GM18909 (cell line): Measurements from ENCODE around the gene HUS1B.
"Not testable (repeated sequence)": the region's sequence is repeated elsewhere in the genome, so short reads cannot be mapped to it uniquely, and the experiment has no call there.

Experiments
- ATAC-seq: cut with Tn5 transposase; IDR thresholded peaks from one replicate; pipeline ENCODE4 v1.9.1; 2021; ENCODE audit warnings: mild to moderate bottlenecking; ENCODE audit not compliant: unreplicated experiment, poor library complexity

The HUS1B gene

DNA sequence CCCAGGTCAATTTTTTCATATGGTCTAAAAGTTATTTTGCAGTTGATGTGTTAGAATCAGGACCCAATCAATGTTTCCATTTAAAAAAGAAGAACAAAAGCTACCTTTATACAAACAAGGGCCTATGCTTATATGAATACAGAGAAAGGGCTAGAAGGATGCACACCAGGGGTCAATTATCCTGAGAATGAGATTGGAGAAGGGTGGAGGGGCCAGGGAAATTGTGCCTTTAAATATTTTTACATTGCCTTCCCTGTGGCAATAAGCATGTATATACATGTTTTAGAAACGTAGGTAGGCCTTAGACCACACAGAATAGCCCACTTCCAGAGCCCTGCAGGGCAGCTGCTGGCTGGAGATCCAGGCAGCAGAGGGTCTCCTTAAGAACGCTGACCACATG lies 23.4 kb upstream of the HUS1B start:
- no peak for ATAC-seq

- no peak for ATAC-seq
Observed at GRCh38 chr6:679282-679681, 22.4 kb upstream of the HUS1B start.

DNA sequence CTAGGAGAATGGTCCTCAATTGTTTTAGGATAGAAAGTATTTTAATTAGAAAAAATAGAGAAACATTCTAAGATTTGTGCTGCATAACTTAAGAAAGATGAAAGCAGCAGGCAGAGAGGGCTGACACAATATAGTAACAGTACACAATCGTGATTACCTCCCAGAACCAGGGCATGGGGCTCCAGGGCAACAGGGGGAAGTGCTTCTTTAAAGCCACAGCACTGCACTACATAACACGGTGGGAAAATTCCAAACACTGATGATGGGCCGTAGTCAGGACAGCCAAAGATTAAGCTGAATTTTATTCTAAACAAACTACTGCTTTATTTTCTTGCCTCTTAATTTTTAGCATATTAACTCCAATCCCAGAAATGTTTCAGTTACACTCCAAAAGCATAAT lies 21.6 kb upstream of the HUS1B start:
- no peak for ATAC-seq

- no peak for ATAC-seq
Observed at GRCh38 chr6:677919-678318, 21.0 kb upstream of the HUS1B start.

DNA sequence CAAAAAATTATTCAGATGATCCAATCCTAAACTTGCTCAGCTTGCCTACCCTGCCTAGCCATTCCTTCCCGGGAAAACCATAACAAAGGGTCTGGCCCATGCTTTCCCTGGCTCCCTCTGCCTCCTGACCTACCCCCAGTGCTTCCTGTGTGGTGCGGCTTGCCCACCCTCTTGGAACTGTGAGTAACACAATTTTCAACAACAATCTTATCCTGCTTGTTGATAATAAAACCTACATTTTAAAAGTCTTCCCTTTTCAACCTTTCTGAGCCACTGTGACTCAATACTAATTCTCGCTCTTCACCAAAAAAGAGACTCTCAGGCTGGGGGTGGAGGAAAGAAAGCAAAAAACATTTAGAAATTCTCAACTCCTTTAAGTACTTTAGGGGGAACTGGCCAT lies 18.1 kb upstream of the HUS1B start:
- no peak for ATAC-seq

GRCh38 chr6:674406-674805 lies 17.5 kb upstream of the HUS1B start:
- no peak for ATAC-seq

GRCh38 chr6:667253-667927 lies 10.5 kb upstream of the HUS1B start:
- no peak for ATAC-seq

DNA sequence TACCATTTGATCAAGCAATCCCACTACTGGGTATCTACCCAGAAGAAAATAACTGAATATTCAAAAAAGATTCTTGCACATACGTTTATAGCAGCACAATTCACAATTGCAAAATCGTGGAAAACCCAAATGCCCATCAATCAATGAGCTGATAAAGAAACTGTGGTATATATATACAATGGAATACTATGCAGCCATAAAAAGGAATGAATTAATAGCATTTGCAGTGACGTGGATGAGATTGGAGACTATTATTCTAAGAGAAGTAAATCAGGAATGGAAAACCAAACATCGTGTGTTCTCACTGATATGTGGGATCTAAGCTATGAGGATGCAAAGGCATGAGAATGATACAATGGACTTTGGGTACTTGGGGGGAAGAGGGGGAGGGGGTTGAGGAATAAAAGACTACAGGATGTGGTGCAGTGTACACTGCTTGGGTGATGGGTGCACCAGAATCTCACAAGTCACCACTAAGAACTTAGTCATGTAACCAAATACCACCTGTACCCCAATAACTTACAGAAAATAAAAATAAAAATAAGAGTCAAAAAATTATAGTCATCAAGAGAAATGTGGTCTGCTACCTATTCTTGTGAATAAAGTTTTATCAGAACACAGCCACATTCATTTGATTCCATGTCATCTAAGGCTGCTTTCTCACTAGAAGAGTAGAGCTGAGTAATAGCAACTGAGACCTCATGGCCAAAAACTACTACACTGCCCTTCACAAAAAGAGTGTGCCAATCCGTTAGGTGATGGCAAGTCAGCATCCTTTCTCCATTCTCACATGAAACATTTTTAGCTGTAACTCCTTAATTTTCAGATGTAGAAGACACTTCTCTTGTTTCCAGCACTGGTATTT lies 8.7 kb upstream of the HUS1B start:
- no peak for ATAC-seq

GRCh38 chr6:663788-664187 lies 6.9 kb upstream of the HUS1B start:
- ATAC-seq = not testable (repeated sequence)

- no peak for ATAC-seq
Observed at GRCh38 chr6:659716-660581, 3.0 kb upstream of the HUS1B start.

DNA sequence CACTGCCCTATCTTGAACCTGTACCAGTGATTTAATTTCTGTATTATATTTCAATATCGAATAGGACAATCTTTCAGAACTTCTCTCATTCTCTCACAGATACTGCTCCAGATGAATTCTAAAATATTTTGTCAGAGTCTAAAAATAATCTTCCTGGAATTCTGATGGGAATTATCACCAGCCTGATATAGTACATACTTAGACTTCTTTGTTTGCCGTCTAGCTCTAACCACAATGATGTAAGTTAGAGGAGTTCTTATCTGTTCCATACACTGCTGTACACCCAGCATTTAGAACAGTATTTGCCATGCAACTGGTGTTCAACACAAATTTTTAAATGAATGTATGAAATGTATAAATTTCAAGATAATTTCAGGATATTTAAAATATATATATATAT lies 1.3 kb upstream of the HUS1B start:
- no peak for ATAC-seq

- ATAC-seq = no peak
Observed at GRCh38 chr6:657743-658142, 843 bp upstream of the HUS1B start.

- ATAC-seq = no peak
Observed at GRCh38 chr6:654136-654535, 2.8 kb downstream of the HUS1B start.

GRCh38 chr6:652865-653264 lies 4.0 kb downstream of the HUS1B start:
- no peak for ATAC-seq

- no peak for ATAC-seq
Observed at GRCh38 chr6:650098-650497, 6.8 kb downstream of the HUS1B start.

- no peak for ATAC-seq
Observed at GRCh38 chr6:642805-643204, 14.1 kb downstream of the HUS1B start.

GRCh38 chr6:641225-641985 lies 15.5 kb downstream of the HUS1B start:
- ATAC-seq = no peak

GRCh38 chr6:636488-636887 lies 20.4 kb downstream of the HUS1B start:
- no peak for ATAC-seq

GRCh38 chr6:635233-635632 lies 21.7 kb downstream of the HUS1B start:
- no peak for ATAC-seq

- no peak for ATAC-seq
Observed at GRCh38 chr6:633611-634010, 23.3 kb downstream of the HUS1B start.
